GM12875 (cell line): ENCODE data around the gene ZAR1.

Experiments
- H3K4me3 ChIP-seq: one replicate; pipeline ENCODE4 v1.5.1; 2011; ENCODE audit warnings: low read depth, low read length, control low read depth
- CTCF ChIP-seq: IDR thresholded peaks from 2 replicates; pipeline ENCODE4 v1.5.1; 2011; ENCODE audit warnings: low read depth, mild to moderate bottlenecking, control low read depth, inconsistent platforms, low read length, moderate library complexity, borderline replicate concordance; ENCODE audit not compliant: insufficient read depth

ZAR1 gene

GRCh38 chr4:48475770-48476169 lies 14.3 kb upstream of the ZAR1 start:
- no peak for TF ChIP-seq CTCF

GRCh38 chr4:48478273-48478672 lies 11.8 kb upstream of the ZAR1 start:
- no peak overlapping the region for H3K4me3 ChIP-seq
- TF ChIP-seq CTCF: no peak

More at GRCh38 chr4:48475770-48476169, 14.3 kb upstream of the ZAR1 start:
- no peak overlapping the region for H3K4me3 ChIP-seq

GRCh38 chr4:48481581-48481980 lies 8.5 kb upstream of the ZAR1 start:
- no peak for TF ChIP-seq CTCF
- no peak overlapping the region for H3K4me3 ChIP-seq

GRCh38 chr4:48483006-48483776 lies 6.9 kb upstream of the ZAR1 start, which contains the start of gene SLC10A4:
Gene SLC10A4 (plus strand): TSS chr4:48483343. CDS start chr4:48483562, 219 bp downstream.
- no peak for TF ChIP-seq CTCF
- peak within 1 kb of the TSS; percentile 32 for H3K4me3 ChIP-seq

- no peak overlapping the region for H3K4me3 ChIP-seq
- TF ChIP-seq CTCF: no peak
Observed at GRCh38 chr4:48483777-48484493, 6.1 kb upstream of the ZAR1 start.

- no peak for TF ChIP-seq CTCF
- no peak overlapping the region for H3K4me3 ChIP-seq
Observed at GRCh38 chr4:48484494-48485168, 5.4 kb upstream of the ZAR1 start.

- H3K4me3 ChIP-seq: no peak overlapping the region
Observed at GRCh38 chr4:48489683-48490011, 405 bp upstream of the ZAR1 start.

More at GRCh38 chr4:48489683-48490011, 405 bp upstream of the ZAR1 start:
- TF ChIP-seq CTCF: no peak
